G401 (cell line): Measurements from ENCODE around the gene NCCRP1. TPM values are rescaled to one million over a fixed set of nuclear protein-coding genes. Genes with fewer than 3 reads are reported as not detected.

Experiments
- DNase-seq: peaks from one replicate; pipeline ENCODE4 v3.0.0-alpha.2; 2015; ENCODE audit warnings: low spot score
- in situ Hi-C: cut with HindIII; loops from 2 replicates; pipeline ENCODE4 v1.10.0; 2016; ENCODE audit warnings: low sequenced_read_pairs, mixed read lengths
- total RNA-seq: library from RNA; depleted of rRNA; stranded (reverse); fragments of >200 nt; shearing (Covaris generic); gene quantifications from 2 replicates; pipeline ENCODE4 v1.2.3, GENCODE V29; 2014

Gene NCCRP1
- total RNA-seq, 1 experiment from 2014 or later: 4.5 TPM

GRCh38 chr19:39162441-39163043, 34.2 kb upstream of the NCCRP1 start:
- in situ Hi-C loops: no loop called here
- no peak for DNase-seq

- DNase-seq: no peak
- in situ Hi-C loops: no loop called here
These were observed 33.1 kb upstream of the NCCRP1 start for GRCh38 chr19:39163621-39164020.

GRCh38 chr19:39164289-39164688, 32.5 kb upstream of the NCCRP1 start:
- in situ Hi-C loops: no loop called here
- DNase-seq: no peak

- no peak for DNase-seq
- in situ Hi-C loops: no loop called here
These were observed 30.9 kb upstream of the NCCRP1 start for GRCh38 chr19:39165857-39166256.

GRCh38 chr19:39166571-39167391, 30.0 kb upstream of the NCCRP1 start:
- DNase-seq: peak; percentile 52
- in situ Hi-C loops: no loop called here

- in situ Hi-C loops: no loop called here
- peak; percentile 12 for DNase-seq
These were observed 29.1 kb upstream of the NCCRP1 start for GRCh38 chr19:39167461-39168257.

- in situ Hi-C loops: no loop called here
- DNase-seq: no peak
These were observed 28.3 kb upstream of the NCCRP1 start for GRCh38 chr19:39168258-39169142.

GRCh38 chr19:39169143-39169810, 27.5 kb upstream of the NCCRP1 start:
- DNase-seq: no peak
- in situ Hi-C loops: no loop called here

GRCh38 chr19:39170386-39171231, 26.2 kb upstream of the NCCRP1 start:
- DNase-seq: no peak
- in situ Hi-C loops: no loop called here

GRCh38 chr19:39171479-39172465, 25.0 kb upstream of the NCCRP1 start:
- no peak for DNase-seq
- in situ Hi-C loops: no loop called here

GRCh38 chr19:39172700-39173501, 23.9 kb upstream of the NCCRP1 start:
- no peak for DNase-seq
- in situ Hi-C loops: no loop called here

GRCh38 chr19:39173502-39173991, 23.2 kb upstream of the NCCRP1 start:
- in situ Hi-C loops: no loop called here
- DNase-seq: no peak

- in situ Hi-C loops: no loop called here
- DNase-seq: no peak
These were observed 22.6 kb upstream of the NCCRP1 start for GRCh38 chr19:39174142-39174541.

GRCh38 chr19:39174558-39175544, 21.9 kb upstream of the NCCRP1 start:
- in situ Hi-C loops: no loop called here
- no peak for DNase-seq

GRCh38 chr19:39175564-39175963, 21.2 kb upstream of the NCCRP1 start:
- in situ Hi-C loops: no loop called here
- DNase-seq: no peak
